ENCODE measurements around the gene HOXB2. TPM values are rescaled to one million over a fixed set of nuclear protein-coding genes. Genes with fewer than 3 reads are reported as not detected.
A peak's percentile ranks its signal among the peaks of the same experiment; 100 is the strongest.

Gene HOXB2
- total RNA-seq, 1 donor from 2014 or later = 4.9 TPM

- no peak for DNase-seq
Observed at GRCh38 chr17:48565925-48566710, 21.2 kb upstream of the HOXB2 start.

GRCh38 chr17:48565022-48565554, 20.2 kb upstream of the HOXB2 start:
- no peak for DNase-seq

- no peak for DNase-seq
Observed at GRCh38 chr17:48564188-48565021, 19.5 kb upstream of the HOXB2 start.

- no peak for DNase-seq
Observed at GRCh38 chr17:48563867-48564187, 18.9 kb upstream of the HOXB2 start.

- no peak for DNase-seq
Observed at GRCh38 chr17:48563385-48563838, 18.5 kb upstream of the HOXB2 start.

- DNase-seq = no peak
Observed at GRCh38 chr17:48562934-48563333, 18.0 kb upstream of the HOXB2 start.

GRCh38 chr17:48561884-48562810, 17.2 kb upstream of the HOXB2 start:
- DNase-seq = no peak

GRCh38 chr17:48559840-48560817, 15.2 kb upstream of the HOXB2 start:
- no peak for DNase-seq

- DNase-seq = no peak
Observed at GRCh38 chr17:48559122-48559839, 14.4 kb upstream of the HOXB2 start.

GRCh38 chr17:48558831-48559121, 13.9 kb upstream of the HOXB2 start:
- no peak for DNase-seq

- no peak for DNase-seq
Observed at GRCh38 chr17:48558057-48558830, 13.3 kb upstream of the HOXB2 start.

- DNase-seq = no peak
Observed at GRCh38 chr17:48556576-48557401, 11.9 kb upstream of the HOXB2 start.

- DNase-seq = no peak
Observed at GRCh38 chr17:48556229-48556575, 11.3 kb upstream of the HOXB2 start.

- peak; percentile 87 for DNase-seq
Observed at GRCh38 chr17:48555258-48556228, 10.6 kb upstream of the HOXB2 start.

- DNase-seq = no peak
Observed at GRCh38 chr17:48554412-48555257, 9.7 kb upstream of the HOXB2 start.

GRCh38 chr17:48553826-48554225, 8.9 kb upstream of the HOXB2 start:
- DNase-seq = no peak

GRCh38 chr17:48553190-48553547, 8.3 kb upstream of the HOXB2 start:
- DNase-seq = no peak

Measured in skin of body (tissue), 2 donors.